ENCODE results near the gene GTF3C4. TPM values are rescaled to one million over a fixed set of nuclear protein-coding genes. Genes with fewer than 3 reads are reported as not detected.

Gene GTF3C4
- polyA plus RNA-seq, 2 of the 4 experiments (the other 2 are of a cell fraction) = 9.0 to 15.4 TPM

DNA sequence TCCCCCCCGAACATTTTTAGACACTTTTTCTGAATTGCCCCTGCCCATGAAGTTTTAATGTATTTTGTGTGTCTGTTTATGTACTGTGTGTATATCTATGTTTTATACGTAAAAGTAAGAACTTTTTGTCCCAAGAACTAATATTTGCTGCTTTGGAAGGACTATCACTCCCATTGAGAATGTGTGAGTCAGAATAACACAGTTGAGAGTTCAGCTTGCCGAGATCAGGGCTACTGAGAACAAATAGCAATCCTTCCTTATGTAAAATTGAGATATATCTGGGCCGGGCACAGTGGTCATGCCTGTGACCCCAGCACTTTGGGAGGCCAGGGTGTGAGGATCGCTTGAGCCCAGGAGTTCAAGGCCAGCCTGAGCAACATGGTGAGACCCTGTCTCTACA lies 11.3 kb downstream of the GTF3C4 start:
- POLR2A ChIA-PET = no interaction called here
- TF ChIP-seq KDM1A (IDR thresholded peaks at IDR 0.05; ENCODE audit: low read depth) = no peak
- TF ChIP-seq JUNB (IDR thresholded peaks at IDR 0.05) = no peak
- CTCF ChIA-PET = interaction anchor here (1.6 to 3.6 kb wide), 2 partner anchors 8 kb away, joined by 4 to 15 read pairs; no protein-coding TSS in a partner anchor
- H3K4me3 ChIP-seq = no peak overlapping the region
- DNase-seq (ENCODE audit: low read depth in 1 of 2, low spot score in 1 of 2) (no peak), ATAC-seq (no peak), FAIRE-seq (no peak)
- 92% methylated on average over 5 of the region's 5 CpGs for WGBS (ENCODE audit: missing lambda C conversion rate)
- no peak overlapping the region for H3K4me2 ChIP-seq
- H3K4me1 ChIP-seq = no peaks in the 10 kb centered on the region
- no peak overlapping the region for H3K27ac ChIP-seq
- H3K9me3 ChIP-seq = no peaks in the 10 kb centered on the region

DNA sequence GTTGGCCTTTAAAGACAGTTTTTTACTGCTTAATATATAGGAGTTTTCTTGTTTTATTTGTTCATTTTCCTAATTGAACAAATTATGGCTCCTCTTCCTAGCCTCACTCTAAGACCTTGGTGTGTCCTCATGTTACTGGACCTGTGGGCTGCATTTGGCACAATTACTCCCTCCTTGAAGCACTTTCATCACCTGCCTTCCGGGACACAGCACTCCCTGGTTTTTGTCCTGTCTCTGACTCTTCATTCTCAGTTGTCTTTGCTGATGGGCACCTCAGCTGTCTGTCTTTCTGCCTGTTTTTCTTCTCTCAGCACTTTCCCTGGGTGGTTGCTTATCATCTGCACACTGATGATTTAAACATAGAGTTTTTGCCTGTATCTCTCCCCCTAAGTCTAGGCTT lies 13.6 kb downstream of the GTF3C4 start:
- POLR2A ChIA-PET = no interaction called here
- no peak for FAIRE-seq

DNA sequence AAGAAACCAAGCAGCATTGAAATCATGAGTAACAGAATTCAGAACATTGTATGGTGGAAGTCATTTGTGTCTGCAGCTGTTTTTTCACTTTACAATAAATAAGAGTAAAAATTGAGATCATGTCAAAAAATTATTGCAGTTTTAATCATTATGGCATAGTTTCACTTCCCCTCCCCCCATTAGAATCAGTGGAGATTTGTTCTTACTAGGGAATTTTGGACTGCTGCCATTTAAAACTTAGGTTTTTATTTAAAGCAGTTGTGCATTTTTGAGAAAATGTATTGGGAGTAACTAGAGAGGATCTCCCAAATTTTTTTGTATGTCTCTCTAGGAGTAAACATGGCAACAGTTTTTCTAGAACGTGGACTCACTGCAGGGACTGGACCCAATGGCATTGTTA lies 20.4 kb downstream of the GTF3C4 start:
- Histone ChIP-seq H3K9me3 (peaks cover 16% of the 10 kb centered on the region), H3K4me3 (no peak overlapping the region), H3K4me2 (no peak overlapping the region), H3K4me1 (no peaks in the 10 kb centered on the region), H3K27ac (no peak overlapping the region)
- TF ChIP-seq CBX2 (IDR thresholded peaks at IDR 0.05; ENCODE audit: borderline replicate concordance, low read depth) = no peak
- no peak for TF ChIP-seq KDM1A (IDR thresholded peaks at IDR 0.05; ENCODE audit: low read depth)
- TF ChIP-seq TP53 (CRISPR knock-in tag; IDR thresholded peaks at IDR 0.05) = no peak
- no peak for TF ChIP-seq HOXB5 (CRISPR knock-in tag; IDR thresholded peaks at IDR 0.05)
- no peak for TF ChIP-seq TFCP2L1 (CRISPR knock-in tag; IDR thresholded peaks at IDR 0.05)
- TF ChIP-seq MAZ (IDR thresholded peaks at IDR 0.05; ENCODE audit: borderline replicate concordance, low read depth, low read length) = no peak
- TF ChIP-seq, protein P1, sequence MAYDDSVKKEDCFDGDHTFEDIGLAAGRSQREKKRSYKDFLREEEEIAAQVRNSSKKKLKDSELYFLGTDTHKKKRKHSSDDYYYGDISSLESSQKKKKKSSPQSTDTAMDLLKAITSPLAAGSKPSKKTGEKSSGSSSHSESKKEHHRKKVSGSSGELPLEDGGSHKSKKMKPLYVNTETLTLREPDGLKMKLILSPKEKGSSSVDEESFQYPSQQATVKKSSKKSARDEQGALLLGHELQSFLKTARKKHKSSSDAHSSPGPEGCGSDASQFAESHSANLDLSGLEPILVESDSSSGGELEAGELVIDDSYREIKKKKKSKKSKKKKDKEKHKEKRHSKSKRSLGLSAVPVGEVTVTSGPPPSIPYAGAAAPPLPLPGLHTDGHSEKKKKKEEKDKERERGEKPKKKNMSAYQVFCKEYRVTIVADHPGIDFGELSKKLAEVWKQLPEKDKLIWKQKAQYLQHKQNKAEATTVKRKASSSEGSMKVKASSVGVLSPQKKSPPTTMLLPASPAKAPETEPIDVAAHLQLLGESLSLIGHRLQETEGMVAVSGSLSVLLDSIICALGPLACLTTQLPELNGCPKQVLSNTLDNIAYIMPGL (CRISPR knock-in tag; IDR thresholded peaks at IDR 0.05; ENCODE audit: borderline replicate concordance) = no peak
- TF ChIP-seq PHF8 (IDR thresholded peaks at IDR 0.05; ENCODE audit: borderline replicate concordance, low read depth) = no peak
- no peak for TF ChIP-seq POLR2AphosphoS2 (conservative IDR thresholded peaks at IDR 0.05; ENCODE audit: low read length)
- TF ChIP-seq RFX5 (IDR thresholded peaks at IDR 0.05) = no peak
- no peak for TF ChIP-seq HDAC2 (IDR thresholded peaks at IDR 0.05)
- TF ChIP-seq, protein P2, sequence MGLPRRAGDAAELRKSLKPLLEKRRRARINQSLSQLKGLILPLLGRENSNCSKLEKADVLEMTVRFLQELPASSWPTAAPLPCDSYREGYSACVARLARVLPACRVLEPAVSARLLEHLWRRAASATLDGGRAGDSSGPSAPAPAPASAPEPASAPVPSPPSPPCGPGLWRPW (IDR thresholded peaks at IDR 0.05) = no peak
- TF ChIP-seq ZNF302 (CRISPR knock-in tag; IDR thresholded peaks at IDR 0.05) = no peak
- WGBS (ENCODE audit: missing lambda C conversion rate) = 88% methylated on average over 1 of the region's 1 CpG
- DNase-seq (ENCODE audit: low read depth in 1 of 2, low spot score in 1 of 2) (no peak), FAIRE-seq (no peak), ATAC-seq (no peak)
- POLR2A ChIA-PET = no interaction called here
- CTCF ChIA-PET = interaction anchor here (1.0 to 2.5 kb wide), 3 partner anchors 11 to 211 kb away, joined by 4 to 15 read pairs (median 5); no protein-coding TSS in a partner anchor

More for the DNA sequence above, 13.6 kb downstream of the GTF3C4 start:
- CTCF ChIA-PET = no interaction called here
- Histone ChIP-seq H3K9me3 (no peaks in the 10 kb centered on the region), H3K4me2 (no peak overlapping the region), H3K4me1 (no peaks in the 10 kb centered on the region), H3K27ac (no peak overlapping the region), H3K4me3 (no peak overlapping the region)
- TF ChIP-seq, protein P3, sequence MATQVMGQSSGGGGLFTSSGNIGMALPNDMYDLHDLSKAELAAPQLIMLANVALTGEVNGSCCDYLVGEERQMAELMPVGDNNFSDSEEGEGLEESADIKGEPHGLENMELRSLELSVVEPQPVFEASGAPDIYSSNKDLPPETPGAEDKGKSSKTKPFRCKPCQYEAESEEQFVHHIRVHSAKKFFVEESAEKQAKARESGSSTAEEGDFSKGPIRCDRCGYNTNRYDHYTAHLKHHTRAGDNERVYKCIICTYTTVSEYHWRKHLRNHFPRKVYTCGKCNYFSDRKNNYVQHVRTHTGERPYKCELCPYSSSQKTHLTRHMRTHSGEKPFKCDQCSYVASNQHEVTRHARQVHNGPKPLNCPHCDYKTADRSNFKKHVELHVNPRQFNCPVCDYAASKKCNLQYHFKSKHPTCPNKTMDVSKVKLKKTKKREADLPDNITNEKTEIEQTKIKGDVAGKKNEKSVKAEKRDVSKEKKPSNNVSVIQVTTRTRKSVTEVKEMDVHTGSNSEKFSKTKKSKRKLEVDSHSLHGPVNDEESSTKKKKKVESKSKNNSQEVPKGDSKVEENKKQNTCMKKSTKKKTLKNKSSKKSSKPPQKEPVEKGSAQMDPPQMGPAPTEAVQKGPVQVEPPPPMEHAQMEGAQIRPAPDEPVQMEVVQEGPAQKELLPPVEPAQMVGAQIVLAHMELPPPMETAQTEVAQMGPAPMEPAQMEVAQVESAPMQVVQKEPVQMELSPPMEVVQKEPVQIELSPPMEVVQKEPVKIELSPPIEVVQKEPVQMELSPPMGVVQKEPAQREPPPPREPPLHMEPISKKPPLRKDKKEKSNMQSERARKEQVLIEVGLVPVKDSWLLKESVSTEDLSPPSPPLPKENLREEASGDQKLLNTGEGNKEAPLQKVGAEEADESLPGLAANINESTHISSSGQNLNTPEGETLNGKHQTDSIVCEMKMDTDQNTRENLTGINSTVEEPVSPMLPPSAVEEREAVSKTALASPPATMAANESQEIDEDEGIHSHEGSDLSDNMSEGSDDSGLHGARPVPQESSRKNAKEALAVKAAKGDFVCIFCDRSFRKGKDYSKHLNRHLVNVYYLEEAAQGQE (IDR thresholded peaks at IDR 0.05) = no peak
- TF ChIP-seq EP300 (IDR thresholded peaks at IDR 0.05) = no peak
- no peak for TF ChIP-seq FOSL2 (IDR thresholded peaks at IDR 0.05)
- no peak for TF ChIP-seq FOSL2 (CRISPR knock-in tag; IDR thresholded peaks at IDR 0.05)
- TF ChIP-seq MAZ (IDR thresholded peaks at IDR 0.05; ENCODE audit: borderline replicate concordance, low read depth, low read length) = no peak
- no peak for TF ChIP-seq CHD4 (IDR thresholded peaks at IDR 0.05; ENCODE audit: borderline replicate concordance)
- TF ChIP-seq PHF8 (IDR thresholded peaks at IDR 0.05; ENCODE audit: borderline replicate concordance, low read depth) = no peak
- TF ChIP-seq, protein P2 (IDR thresholded peaks at IDR 0.05) = no peak
- no peak for TF ChIP-seq FOSB (CRISPR knock-in tag; IDR thresholded peaks at IDR 0.05)
- TF ChIP-seq, protein P4, sequence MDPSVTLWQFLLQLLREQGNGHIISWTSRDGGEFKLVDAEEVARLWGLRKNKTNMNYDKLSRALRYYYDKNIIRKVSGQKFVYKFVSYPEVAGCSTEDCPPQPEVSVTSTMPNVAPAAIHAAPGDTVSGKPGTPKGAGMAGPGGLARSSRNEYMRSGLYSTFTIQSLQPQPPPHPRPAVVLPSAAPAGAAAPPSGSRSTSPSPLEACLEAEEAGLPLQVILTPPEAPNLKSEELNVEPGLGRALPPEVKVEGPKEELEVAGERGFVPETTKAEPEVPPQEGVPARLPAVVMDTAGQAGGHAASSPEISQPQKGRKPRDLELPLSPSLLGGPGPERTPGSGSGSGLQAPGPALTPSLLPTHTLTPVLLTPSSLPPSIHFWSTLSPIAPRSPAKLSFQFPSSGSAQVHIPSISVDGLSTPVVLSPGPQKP (IDR thresholded peaks at IDR 0.05; ENCODE audit: low read depth, low read length) = no peak
- TF ChIP-seq NPAS2 (CRISPR knock-in tag; IDR thresholded peaks at IDR 0.05; ENCODE audit: borderline replicate concordance) = no peak
- no peak for TF ChIP-seq TFCP2L1 (CRISPR knock-in tag; IDR thresholded peaks at IDR 0.05)
- TF ChIP-seq CEBPB (IDR thresholded peaks at IDR 0.05) = no peak
- TF ChIP-seq, protein P5, sequence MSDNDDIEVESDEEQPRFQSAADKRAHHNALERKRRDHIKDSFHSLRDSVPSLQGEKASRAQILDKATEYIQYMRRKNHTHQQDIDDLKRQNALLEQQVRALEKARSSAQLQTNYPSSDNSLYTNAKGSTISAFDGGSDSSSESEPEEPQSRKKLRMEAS (IDR thresholded peaks at IDR 0.05) = no peak
- no peak for TF ChIP-seq HDAC2 (IDR thresholded peaks at IDR 0.05)
- ATAC-seq (no peak), DNase-seq (ENCODE audit: low read depth in 1 of 2, low spot score in 1 of 2) (no peak)
- WGBS (ENCODE audit: missing lambda C conversion rate) = 91% methylated on average over 1 of the region's 1 CpG
